SU-DHL-6 (cell line): ENCODE measurements around the gene EGFL7.

ENCODE experiments used
- EZH2phosphoT487 ChIP-seq: fragments of 200-600 bp; sonication (generic), shearing (Covaris generic); conservative IDR thresholded peaks from 2 replicates; pipeline ENCODE4 v1.6.1; 2018; ENCODE audit warnings: mild to moderate bottlenecking, antibody characterized with exemption, low read length, moderate library complexity, mixed read lengths
- TF ChIP-seq, protein P1 (sequence below): fragments of 200-600 bp; sonication (generic); IDR thresholded peaks from one replicate; pipeline ENCODE4 v1.5.1; 2017; ENCODE audit warnings: antibody characterized with exemption, mild to moderate bottlenecking, low read length, moderate library complexity; ENCODE audit not compliant: insufficient read depth, poor library complexity, severe bottlenecking

DNA sequence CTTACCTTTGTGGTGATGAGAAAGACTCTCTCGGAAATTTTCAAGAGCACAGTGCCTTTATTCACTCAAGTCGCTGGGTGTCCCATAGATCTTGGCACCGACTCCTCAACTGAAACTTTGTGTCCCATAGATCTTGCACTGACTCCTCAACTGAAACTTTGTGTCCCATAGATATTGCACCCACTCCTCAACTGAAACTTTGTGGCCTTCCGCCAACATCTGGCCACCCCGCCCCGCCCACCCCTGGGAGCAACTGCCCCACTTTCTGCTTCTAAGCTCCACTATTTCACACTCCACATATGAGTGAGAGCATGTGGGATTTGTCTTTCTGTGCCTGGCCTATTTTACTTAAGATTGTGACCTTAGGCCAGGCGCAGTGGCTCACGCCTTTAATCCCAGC is 12.7 kb upstream of the EGFL7 start:
- TF ChIP-seq, protein P1, sequence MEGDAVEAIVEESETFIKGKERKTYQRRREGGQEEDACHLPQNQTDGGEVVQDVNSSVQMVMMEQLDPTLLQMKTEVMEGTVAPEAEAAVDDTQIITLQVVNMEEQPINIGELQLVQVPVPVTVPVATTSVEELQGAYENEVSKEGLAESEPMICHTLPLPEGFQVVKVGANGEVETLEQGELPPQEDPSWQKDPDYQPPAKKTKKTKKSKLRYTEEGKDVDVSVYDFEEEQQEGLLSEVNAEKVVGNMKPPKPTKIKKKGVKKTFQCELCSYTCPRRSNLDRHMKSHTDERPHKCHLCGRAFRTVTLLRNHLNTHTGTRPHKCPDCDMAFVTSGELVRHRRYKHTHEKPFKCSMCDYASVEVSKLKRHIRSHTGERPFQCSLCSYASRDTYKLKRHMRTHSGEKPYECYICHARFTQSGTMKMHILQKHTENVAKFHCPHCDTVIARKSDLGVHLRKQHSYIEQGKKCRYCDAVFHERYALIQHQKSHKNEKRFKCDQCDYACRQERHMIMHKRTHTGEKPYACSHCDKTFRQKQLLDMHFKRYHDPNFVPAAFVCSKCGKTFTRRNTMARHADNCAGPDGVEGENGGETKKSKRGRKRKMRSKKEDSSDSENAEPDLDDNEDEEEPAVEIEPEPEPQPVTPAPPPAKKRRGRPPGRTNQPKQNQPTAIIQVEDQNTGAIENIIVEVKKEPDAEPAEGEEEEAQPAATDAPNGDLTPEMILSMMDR = no peak
- no peak for TF ChIP-seq EZH2phosphoT487
